ENCODE results near the gene MCM3AP.

- TF ChIP-seq EZH2 (IDR thresholded peaks at IDR 0.05; ENCODE audit: insufficient read depth, poor library complexity, severe bottlenecking) (no peak), EZH2phosphoT487 (IDR thresholded peaks at IDR 0.05; ENCODE audit: insufficient read depth, low read depth) (no peak)
These were observed 66.4 kb downstream of the MCM3AP start for GRCh38 chr21:46218906-46219590.
